CD4-positive, alpha-beta T cell treated with Interleukin-12 subunit alpha and Interleukin-12 subunit beta, for 1 hour (primary cell): ENCODE measurements around the gene CAV2.
A peak's percentile ranks its signal among the peaks of the same experiment; 100 is the strongest.

Experiments used
- DNase-seq: peaks from one replicate; pipeline ENCODE4 v3.0.0-alpha.2; 2020

Gene CAV2

GRCh38 chr7:116496653-116497052 lies 2.9 kb upstream of the CAV2 start:
- no peak for DNase-seq

- DNase-seq: no peak
Measured at GRCh38 chr7:116497708-116498107, 1.8 kb upstream of the CAV2 start.

- no peak for DNase-seq
Measured at GRCh38 chr7:116500078-116500853, 728 bp downstream of the CAV2 start.

- no peak for DNase-seq
Measured at GRCh38 chr7:116501425-116502167, 2.1 kb downstream of the CAV2 start.

GRCh38 chr7:116502201-116503096 lies 2.9 kb downstream of the CAV2 start:
- DNase-seq: no peak

GRCh38 chr7:116503835-116504234 lies 4.3 kb downstream of the CAV2 start:
- DNase-seq: no peak

- no peak for DNase-seq
Measured at GRCh38 chr7:116505278-116505677, 5.7 kb downstream of the CAV2 start.

GRCh38 chr7:116505823-116506222 lies 6.3 kb downstream of the CAV2 start:
- no peak for DNase-seq

GRCh38 chr7:116509982-116510579 lies 10.5 kb downstream of the CAV2 start:
- DNase-seq: no peak

- DNase-seq: no peak
Measured at GRCh38 chr7:116510795-116511194, 11.3 kb downstream of the CAV2 start.

GRCh38 chr7:116511552-116512519 lies 12.3 kb downstream of the CAV2 start:
- DNase-seq: peak; percentile 51

GRCh38 chr7:116512520-116513188 lies 13.1 kb downstream of the CAV2 start:
- DNase-seq: no peak

- DNase-seq: no peak
Measured at GRCh38 chr7:116515584-116515983, 16.0 kb downstream of the CAV2 start.

GRCh38 chr7:116516324-116516723 lies 16.8 kb downstream of the CAV2 start:
- DNase-seq: no peak

GRCh38 chr7:116517626-116518025 lies 18.1 kb downstream of the CAV2 start:
- no peak for DNase-seq

GRCh38 chr7:116518961-116519360 lies 19.4 kb downstream of the CAV2 start:
- DNase-seq: no peak

- DNase-seq: no peak
Measured at GRCh38 chr7:116521046-116521664, 21.6 kb downstream of the CAV2 start.

GRCh38 chr7:116522247-116522646 lies 22.7 kb downstream of the CAV2 start:
- no peak for DNase-seq

GRCh38 chr7:116524221-116524608 lies 24.7 kb downstream of the CAV2 start:
- no peak for DNase-seq

- peak; percentile 39 for DNase-seq
Measured at GRCh38 chr7:116524609-116525297, 25.2 kb downstream of the CAV2 start, which contains the start of gene CAV1. CAV1 (plus strand) TSS chr7:116525036; CDS start chr7:116525063, 27 bp downstream.
